Measurements from ENCODE around the gene LETM1. TPM values are rescaled to one million over a fixed set of nuclear protein-coding genes. Genes with fewer than 3 reads are reported as not detected.

Gene LETM1
- total and polyA plus RNA-seq, 12 donors, result 20.7 to 117 (median 37.9) TPM

DNA sequence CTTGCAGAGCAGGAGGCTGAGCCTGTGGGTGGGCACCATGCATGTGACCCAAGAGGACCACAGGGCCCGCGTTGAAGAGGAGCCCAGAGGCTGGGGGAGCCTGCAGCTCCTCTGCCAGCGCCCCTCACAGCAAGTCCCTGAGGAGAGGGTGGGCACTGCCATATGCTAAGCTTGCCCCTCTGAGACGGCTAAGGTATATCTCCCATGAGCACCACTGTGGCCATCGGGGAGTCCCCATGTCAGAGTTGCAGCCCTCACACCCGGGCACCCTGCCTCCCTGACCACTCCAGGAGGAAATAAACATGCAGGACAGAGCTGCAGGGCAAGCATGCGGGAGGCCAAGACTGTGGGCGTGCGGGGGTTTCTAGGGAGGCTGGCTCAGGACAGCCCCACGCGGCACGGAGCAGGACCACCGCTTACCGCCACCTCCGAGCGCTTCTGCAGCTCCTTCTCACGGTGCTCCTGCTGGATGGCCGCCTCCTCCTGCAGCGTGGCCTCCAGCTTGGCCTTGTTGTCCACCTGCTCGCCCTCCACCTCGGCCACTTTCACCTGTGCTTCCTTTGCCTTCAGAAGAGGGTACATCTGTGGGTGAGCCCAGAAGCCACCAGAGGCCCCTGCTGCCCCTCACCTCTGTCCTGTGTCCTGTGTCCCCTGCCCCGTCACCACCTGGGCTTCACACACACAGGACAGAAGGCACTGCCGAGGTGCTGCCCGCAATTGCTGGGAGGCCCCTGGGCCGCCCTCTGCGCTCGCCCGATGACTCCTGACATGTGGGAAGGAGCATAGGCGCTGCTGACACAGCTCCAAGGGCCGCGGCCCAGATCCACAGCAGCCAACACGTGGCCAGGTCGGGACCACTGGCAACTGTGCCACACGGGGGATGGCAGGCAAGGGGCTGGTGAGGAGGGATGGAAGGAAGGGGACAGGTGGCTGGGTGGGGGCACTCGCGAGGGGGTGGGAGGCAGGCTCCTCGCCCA, 33.1 kb downstream of the LETM1 start:
- TF ChIP-seq, protein P1, sequence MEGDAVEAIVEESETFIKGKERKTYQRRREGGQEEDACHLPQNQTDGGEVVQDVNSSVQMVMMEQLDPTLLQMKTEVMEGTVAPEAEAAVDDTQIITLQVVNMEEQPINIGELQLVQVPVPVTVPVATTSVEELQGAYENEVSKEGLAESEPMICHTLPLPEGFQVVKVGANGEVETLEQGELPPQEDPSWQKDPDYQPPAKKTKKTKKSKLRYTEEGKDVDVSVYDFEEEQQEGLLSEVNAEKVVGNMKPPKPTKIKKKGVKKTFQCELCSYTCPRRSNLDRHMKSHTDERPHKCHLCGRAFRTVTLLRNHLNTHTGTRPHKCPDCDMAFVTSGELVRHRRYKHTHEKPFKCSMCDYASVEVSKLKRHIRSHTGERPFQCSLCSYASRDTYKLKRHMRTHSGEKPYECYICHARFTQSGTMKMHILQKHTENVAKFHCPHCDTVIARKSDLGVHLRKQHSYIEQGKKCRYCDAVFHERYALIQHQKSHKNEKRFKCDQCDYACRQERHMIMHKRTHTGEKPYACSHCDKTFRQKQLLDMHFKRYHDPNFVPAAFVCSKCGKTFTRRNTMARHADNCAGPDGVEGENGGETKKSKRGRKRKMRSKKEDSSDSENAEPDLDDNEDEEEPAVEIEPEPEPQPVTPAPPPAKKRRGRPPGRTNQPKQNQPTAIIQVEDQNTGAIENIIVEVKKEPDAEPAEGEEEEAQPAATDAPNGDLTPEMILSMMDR (IDR thresholded peaks at IDR 0.05), result no peak
- no peak for TF ChIP-seq POLR2A (IDR thresholded peaks at IDR 0.05)
- Histone ChIP-seq H3K4me3 (no peak overlapping the region), H3K9me3 (replicated peaks in 1 of 3) (no peaks in the 10 kb centered on the region), H3K36me3 (replicated peaks in 1 of 2) (peaks cover 0 to 76% of the 10 kb centered on the region in 2 donors), H3K4me1 (replicated peaks in 1 of 2) (no peaks in the 10 kb centered on the region), H3K27ac (no peak overlapping the region), H3K27me3 (no peaks in the 10 kb centered on the region)
- intact Hi-C loops (cut with DNase I), result no loop called here
- DNase-seq, result no peak
- WGBS, 4 donors, result 90 to 93% (median 92%) methylated on average over 24 to 37 of the region's 37 CpGs

DNA sequence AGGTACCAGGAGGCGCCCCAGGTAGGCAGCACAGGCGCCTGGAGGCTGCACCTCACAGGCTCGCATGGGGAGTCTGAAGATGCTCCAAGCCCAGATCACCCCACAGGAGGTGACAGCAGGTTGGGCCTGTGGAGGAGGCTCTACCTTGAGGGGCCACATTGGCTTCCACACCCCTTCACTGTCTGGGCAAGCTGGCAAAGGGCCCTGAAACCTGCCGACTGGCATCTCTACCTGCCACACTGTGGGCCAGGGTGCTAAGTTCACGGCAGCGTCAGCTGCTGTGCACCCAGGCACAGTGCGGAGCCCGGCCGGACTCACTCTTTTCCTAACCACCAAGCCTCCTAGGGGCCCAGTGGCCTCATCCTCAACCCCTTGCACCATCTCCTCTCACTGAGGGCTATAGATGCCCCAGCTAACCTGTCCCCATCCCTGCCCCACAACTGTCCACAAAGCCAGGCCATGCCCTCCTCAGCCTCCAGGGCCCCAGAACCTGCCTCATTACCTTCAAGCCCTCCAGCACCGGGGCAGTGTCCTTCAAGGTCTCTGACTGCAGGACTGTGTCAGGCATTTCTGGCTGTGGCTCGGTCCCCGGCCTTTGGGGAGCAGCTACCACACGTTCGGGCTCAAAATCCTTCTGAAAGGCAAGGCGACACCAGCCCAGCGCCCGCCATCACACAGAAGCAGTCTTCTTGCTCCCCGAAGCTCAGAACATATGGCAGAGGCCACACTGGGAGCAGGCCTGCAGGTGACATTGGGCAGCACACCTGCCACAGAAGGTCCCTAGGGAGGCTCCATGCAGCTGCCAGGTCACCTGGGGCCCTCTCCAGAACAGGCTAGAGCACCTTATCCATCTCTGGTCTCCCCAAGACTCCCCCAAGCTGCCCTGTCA, 34.0 kb downstream of the LETM1 start:
- Histone ChIP-seq H3K36me3 (replicated peaks in 1 of 2) (peaks cover 0 to 85% of the 10 kb centered on the region in 2 donors), H3K4me1 (replicated peaks in 1 of 2) (no peaks in the 10 kb centered on the region), H3K27ac (no peak overlapping the region), H3K27me3 (no peaks in the 10 kb centered on the region), H3K4me3 (no peak overlapping the region), H3K9me3 (replicated peaks in 1 of 3) (no peaks in the 10 kb centered on the region)
- no peak for TF ChIP-seq POLR2A (IDR thresholded peaks at IDR 0.05)
- TF ChIP-seq, protein P1 (IDR thresholded peaks at IDR 0.05), result no peak
- WGBS, 4 donors, result 75 to 95% (median 93%) methylated on average over 7 to 18 of the region's 18 CpGs
- no peak for DNase-seq
- intact Hi-C loops (cut with DNase I), result no loop called here

DNA sequence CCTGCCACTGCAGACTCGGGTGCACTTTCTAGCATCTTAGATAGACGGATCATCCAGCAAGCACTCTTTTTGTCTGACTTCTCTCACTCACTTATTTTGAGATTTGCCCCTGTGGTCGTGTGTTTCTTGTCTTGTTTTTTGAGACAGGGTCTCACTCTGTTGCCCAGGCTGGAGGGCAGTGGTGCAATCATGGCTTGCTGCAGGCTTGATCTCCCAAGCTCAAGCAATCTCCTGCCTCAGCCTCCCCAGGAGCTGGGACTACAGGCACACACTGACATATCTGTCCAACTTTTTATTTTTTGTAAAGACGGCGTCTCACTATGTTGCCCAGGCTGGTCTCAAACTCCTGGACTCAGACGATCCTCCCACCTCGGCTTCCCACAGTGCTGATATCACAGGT, 36.1 kb downstream of the LETM1 start:
- H3K4me3 ChIP-seq, result no peak overlapping the region
- H3K27me3 ChIP-seq, result no peaks in the 10 kb centered on the region
- DNase-seq, result no peak
- H3K27ac ChIP-seq, result no peak overlapping the region
- TF ChIP-seq POLR2A (IDR thresholded peaks at IDR 0.05), result no peak
- TF ChIP-seq, protein P1 (IDR thresholded peaks at IDR 0.05), result no peak
- WGBS, 4 donors, result 92 to 94% (median 92%) methylated on average over 7 of the region's 7 CpGs
- H3K9me3 ChIP-seq (replicated peaks in 1 of 3), result no peaks in the 10 kb centered on the region
- peaks cover 0 to 91% of the 10 kb centered on the region in 2 donors for H3K36me3 ChIP-seq (replicated peaks in 1 of 2)
- H3K4me1 ChIP-seq (replicated peaks in 1 of 2), result no peaks in the 10 kb centered on the region
- intact Hi-C loops (cut with DNase I), result loop anchor here (10.0 kb wide), 2 partner anchors 75 to 85 kb away; no protein-coding TSS in a partner anchor

DNA sequence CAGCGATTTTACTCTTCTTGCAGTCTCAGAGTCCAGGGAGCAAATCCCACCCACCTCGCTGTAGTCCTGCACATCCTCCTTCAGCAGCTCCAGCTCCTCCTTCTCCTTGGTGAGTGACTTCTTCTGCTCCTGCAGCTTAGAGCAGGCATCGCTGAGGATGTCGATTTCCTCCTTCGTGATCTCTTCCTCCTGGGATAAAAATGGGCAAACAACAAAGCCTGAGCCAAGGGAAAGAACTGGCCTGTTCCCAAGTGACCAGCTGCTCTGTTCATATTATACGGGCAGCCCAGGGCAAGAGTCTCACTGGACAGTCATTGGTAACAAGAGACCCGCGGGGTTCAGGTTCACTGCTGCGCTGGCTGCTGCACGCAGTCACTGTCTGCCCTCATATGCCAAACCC, 36.7 kb downstream of the LETM1 start:
- peaks cover 0 to 91% of the 10 kb centered on the region in 2 donors for H3K36me3 ChIP-seq (replicated peaks in 1 of 2)
- intact Hi-C loops (cut with DNase I), result loop anchor here (10.0 kb wide), 2 partner anchors 76 to 86 kb away; no protein-coding TSS in a partner anchor
- DNase-seq, result no peak

More for the DNA sequence above, 36.7 kb downstream of the LETM1 start:
- Histone ChIP-seq H3K9me3 (replicated peaks in 1 of 3) (no peaks in the 10 kb centered on the region), H3K4me3 (no peak overlapping the region), H3K27me3 (no peaks in the 10 kb centered on the region), H3K27ac (no peak overlapping the region), H3K4me1 (replicated peaks in 1 of 2) (no peaks in the 10 kb centered on the region)
- WGBS, 4 donors, result 80 to 91% (median 86%) methylated on average over 7 to 10 of the region's 10 CpGs
- TF ChIP-seq POLR2A (IDR thresholded peaks at IDR 0.05), result no peak
- TF ChIP-seq, protein P1 (IDR thresholded peaks at IDR 0.05), result no peak

Data from adrenal gland (tissue), 12 donors.